GM18517 (cell line): ENCODE results near the gene RAD51B.
"Not testable (repeated sequence)": the region's sequence is repeated elsewhere in the genome, so short reads cannot be mapped to it uniquely, and the experiment has no call there.

Source experiments
- ATAC-seq: cut with Tn5 transposase; IDR thresholded peaks from one replicate; pipeline ENCODE4 v1.9.1; 2021; ENCODE audit warnings: mild to moderate bottlenecking, moderate library complexity; ENCODE audit not compliant: unreplicated experiment

Gene RAD51B

DNA sequence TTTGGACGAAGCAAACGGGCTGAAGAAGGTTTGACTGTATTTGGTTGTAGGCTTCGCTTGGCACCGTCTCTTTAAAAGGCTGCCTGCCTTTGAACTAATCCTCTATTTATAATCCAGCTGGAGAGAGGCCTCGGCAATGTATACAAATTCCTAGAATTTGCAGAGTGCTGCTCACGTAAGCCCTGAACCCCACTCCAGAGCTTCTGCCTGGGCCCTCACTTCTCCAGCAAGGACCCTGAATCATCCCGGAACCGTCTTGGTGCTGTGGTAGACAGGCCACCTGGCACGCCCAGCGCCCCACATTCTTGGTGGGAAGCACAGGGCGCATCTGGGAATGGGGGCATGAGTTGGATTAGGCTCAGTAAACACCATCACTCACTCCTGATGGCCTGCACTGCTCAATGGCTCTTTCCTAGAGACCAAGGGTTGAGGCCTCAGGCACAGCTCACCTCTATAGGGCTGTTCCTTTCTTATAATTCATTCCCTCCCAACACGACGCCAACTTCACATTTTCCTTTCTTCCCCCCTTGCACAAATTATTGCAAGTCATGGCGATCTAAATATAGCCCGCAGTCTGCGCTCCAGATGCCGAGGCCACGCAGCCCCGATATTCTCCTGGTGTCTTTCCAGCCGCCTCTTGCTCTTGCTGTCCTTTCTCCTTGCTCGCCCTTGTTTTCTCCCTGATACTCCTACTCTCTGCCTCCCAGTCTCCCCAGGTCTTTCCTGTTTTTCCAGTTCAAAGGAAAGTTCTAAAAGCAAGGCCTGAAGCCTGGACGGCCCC lies 832.3 kb downstream of the RAD51B start:
- ATAC-seq = no peak

DNA sequence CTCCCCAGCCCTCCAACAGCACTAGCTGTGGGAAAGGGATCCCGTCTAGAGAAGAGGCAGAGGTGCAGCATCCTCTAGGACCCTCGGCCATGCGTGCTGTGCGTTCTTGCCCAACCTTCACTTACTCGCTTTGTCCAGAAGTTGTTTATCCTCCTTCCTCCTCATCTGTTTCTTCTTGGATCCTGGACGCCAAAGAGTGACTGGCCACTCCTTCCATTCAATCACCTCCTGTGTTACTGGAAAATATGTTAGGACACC lies 832.8 kb downstream of the RAD51B start:
- ATAC-seq = no peak

DNA sequence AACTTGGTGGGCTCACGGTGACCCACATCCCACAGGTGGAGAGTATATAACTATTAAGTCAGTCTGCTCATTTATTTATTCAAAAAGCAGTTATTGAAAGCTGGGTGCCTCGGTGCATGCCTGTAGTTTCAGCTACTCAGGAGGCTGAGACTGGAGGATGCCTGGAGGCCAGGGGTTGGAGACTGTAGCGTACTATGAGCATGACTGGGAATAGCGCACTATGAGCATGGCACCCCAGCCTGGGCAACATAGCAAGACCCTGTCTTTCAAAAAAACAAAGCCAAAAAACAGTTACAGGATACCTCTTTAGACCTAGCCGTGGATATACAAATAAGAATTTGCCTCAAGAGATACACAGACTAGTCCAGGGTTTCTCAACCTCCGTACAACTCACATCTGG lies 833.5 kb downstream of the RAD51B start:
- ATAC-seq = no peak

DNA sequence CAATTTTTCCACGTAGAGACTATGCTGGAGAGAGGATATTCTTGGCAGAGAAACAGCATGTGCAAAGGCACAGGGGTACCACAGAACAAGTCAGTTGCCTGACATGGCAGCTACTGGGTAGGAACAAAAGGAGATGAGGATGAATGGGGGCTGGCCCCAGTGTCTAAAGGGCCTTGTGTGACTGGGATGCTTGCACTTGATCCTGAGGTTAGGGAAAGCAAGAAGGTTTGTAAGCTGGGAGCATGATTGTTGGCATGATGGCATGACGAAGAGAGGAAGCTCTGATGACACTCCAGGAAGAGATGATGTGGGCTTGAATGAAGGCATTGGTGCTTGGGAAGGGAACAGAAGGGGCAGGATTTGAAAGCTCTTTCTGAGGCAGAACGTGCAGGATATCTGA lies 834.2 kb downstream of the RAD51B start:
- no peak for ATAC-seq

DNA sequence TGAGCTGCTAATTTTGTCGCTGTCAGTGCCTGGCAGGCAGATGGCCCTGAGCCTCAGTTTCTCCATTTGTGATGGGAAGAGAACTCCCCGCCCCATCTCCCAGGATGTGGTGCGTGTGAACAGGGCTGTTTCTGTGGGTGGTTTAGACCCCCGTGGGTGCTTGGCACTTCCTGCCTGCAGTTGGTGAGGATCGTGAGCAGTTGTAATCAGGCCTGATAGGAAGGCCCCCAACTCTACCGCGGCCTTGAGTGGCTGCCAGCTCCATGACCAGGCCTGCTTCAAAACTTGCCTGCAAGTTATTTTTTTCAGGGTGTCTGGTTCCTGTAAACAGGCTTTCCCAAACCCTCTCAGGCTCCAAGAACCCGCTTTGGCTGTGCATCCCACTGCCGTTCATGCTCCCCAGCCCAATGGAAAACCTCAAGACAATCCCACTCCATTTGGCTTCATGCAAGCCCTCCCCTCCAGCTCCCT lies 834.9 kb downstream of the RAD51B start:
- no peak for ATAC-seq

DNA sequence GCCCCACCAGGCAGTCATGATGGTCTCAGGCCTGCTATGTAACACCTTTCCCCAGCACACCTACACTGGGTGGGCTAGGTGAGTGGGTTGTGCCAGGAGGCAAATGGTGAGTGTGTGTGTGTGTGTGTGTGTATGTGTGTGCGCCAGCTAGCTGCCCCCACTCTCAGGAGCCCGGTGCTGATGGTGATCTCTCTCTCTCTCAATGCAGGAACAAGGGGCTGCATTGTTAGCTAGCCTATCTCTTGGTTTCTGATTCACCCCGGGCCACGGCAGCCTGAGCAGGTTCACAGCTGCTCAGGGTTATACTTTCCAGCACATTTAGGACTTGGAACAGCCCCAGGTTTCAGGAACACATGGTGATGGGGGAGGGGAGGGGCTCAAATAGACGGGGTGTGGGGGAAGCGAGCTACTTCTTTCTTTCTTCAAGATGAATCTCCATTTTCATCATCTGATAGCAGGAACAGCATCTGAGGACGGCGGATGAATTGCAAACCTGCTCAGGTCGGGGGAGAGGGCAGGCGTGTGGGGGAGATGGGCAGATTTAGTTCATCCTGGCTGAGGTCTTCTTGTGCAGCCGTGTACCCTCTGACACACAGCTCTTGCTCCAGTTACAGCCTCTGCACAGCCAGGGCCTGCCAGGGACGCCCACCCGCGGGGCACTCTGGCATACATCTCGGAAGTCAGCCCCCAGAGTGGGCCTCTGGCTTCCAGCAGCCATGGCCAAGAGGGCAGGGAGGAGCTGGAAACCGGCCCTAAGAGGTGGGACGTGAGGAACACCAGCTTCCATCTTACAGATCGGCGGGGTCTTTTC lies 835.6 kb downstream of the RAD51B start:
- ATAC-seq = no peak

DNA sequence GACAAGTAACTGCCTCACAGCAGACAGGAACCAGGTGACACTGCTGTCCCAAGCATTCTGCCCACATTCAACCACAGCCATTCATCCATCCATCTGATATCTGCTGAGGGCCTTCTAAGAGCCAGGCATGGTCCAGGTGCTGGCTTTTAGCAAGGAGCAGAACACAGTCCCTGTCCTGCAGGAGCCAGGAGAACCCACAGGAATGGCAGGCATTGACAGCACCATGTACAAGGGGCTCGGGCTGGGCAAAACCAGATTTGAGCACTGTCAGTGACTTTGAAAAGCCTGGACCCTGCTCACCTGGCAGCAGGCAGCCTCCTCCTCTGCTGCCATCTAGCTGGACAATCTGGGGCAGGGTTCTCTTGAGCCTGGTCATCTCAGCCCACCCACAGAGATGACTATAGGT lies 836.3 kb downstream of the RAD51B start:
- ATAC-seq = no peak

DNA sequence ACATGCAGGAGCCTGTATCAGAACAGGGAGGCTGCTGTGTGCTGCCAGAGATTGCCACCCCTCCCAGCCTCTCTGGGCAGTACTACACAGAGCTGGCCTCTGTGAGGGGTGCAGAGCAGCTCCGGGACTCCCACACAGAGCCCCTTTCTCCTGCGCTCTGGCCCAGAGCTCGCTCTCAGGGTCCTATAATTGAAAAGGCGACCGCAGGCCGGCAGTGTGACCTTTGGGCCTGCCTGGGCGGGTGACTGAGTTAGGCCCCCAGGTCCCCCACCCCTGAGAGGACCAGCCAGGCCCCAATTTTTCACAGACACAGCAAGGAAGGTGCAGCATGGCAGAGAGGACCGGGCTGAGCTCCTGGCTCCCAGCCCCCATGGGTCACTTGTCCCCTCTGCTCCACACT lies 836.9 kb downstream of the RAD51B start:
- no peak for ATAC-seq

DNA sequence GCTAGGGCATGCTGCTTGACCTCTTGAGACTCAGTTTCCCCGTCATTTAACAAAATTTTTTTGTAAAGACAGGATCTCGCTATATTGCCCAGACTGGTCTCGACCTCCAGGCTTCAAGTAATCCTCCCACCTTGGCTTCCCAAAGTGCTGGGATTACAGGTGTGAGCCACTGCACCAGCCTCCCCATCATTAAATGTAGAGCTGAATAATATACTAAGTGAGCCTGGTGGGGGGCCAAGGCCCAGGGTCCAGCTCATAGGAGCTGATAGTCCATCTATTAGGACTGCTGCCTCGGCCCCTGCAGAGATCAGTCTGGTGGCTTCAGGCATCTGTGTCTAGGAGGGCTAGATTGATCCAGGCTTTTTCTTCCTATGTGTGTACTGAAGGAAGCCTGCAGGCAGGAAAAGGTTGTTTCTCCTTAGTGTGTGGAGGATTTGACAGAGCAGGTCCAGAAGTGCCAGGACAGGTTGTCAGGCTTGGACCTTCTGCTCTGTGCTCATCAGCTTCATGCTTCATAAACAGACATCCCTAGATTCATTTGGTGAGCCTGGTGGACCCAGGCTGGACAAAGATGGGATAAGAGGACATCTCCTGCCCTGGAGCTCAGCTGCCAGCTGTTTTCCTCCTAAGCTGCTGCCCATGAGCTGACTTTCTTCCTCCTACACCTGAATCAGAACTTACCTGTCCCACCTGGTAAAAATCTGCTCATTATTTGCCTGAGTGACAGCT lies 837.9 kb downstream of the RAD51B start:
- ATAC-seq = no peak

DNA sequence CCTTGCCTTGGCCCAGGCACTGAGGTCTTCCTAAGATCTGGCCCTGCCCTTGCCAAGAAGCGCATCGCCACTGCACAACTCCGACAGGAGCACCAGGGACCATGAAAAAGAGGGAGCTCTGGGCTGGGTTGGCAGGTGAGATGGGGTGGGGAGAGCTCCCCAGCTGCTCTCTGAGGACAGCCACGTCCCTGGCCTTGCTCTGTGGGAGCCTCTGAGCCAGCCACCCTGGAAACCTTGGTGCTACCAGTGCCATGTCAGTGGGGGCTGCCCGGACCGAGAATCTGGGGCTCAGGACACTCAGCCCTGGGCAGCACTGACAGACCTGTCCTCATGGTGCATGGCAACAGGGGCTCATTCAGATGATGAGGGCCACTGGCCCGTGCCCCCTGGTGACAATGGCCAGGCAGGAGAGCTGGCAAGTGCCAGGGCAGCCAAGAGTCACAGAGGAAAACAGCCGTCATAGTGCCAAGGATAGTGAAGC lies 838.5 kb downstream of the RAD51B start:
- no peak for ATAC-seq

DNA sequence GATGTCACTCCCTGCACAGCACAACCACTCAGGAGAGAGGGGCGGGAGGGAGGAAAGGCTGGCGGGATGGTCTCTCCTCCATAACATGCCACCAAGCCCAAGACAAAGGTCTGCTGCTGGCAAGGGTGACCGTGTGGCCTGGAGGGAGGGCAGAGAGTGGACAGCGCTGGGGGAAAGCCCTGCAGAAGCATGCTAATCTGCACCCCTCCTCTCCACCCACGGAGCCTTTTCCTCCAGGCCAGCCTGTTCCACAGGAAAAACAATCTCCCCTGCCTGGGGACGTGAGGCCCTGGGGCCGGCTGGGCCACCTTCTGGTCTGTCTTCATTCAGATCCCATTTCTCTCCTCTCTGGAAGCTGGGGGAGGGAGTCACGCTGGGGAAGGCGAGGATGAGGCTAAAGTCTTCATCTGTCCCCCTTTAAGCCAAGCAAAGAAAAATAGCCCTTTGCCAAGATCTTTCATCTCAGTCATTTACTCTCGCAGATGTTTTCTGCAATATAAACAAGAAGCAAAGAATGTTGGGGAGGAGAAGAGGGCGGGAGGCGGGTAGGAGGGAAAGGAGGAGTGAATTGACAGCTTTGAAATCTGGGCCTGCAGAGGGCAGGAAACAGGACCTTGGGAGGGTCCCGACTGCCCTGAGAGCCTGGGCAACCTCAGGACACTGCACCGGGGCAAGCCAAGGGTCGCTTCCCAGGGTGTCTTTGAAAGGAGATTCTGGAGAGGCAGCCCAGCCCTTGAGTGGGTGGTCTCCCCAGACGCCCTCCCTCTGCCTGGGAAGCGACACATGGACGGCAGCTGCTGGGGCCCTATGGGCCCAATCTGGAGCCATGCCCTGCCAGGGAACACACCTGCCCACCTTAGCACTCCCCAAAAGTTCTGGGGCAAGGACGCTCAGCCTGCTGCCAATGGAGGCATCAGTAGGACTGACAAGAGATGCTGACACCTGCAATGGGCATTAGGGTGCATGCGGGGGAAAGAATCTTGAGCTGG lies 839.7 kb downstream of the RAD51B start:
- ATAC-seq = no peak

DNA sequence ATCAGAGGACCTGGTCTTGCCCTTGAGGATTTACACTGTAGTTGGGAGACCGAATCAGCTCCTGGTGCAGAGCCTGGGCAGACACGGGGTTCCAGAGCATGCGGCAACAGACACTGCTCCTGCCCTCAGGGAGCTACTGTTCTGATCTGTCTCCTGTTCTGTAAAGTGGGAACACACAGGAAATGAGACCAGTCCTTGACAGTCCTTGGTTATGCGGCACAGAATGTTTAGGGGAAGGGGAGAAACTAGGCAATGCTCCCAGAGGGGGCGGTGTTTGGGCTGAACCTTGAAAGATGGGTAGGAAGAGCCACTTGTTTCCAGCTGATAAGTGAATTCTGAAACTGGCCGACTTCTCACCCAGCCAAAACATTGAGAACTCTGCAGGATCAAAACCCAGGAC lies 840.9 kb downstream of the RAD51B start:
- no peak for ATAC-seq

DNA sequence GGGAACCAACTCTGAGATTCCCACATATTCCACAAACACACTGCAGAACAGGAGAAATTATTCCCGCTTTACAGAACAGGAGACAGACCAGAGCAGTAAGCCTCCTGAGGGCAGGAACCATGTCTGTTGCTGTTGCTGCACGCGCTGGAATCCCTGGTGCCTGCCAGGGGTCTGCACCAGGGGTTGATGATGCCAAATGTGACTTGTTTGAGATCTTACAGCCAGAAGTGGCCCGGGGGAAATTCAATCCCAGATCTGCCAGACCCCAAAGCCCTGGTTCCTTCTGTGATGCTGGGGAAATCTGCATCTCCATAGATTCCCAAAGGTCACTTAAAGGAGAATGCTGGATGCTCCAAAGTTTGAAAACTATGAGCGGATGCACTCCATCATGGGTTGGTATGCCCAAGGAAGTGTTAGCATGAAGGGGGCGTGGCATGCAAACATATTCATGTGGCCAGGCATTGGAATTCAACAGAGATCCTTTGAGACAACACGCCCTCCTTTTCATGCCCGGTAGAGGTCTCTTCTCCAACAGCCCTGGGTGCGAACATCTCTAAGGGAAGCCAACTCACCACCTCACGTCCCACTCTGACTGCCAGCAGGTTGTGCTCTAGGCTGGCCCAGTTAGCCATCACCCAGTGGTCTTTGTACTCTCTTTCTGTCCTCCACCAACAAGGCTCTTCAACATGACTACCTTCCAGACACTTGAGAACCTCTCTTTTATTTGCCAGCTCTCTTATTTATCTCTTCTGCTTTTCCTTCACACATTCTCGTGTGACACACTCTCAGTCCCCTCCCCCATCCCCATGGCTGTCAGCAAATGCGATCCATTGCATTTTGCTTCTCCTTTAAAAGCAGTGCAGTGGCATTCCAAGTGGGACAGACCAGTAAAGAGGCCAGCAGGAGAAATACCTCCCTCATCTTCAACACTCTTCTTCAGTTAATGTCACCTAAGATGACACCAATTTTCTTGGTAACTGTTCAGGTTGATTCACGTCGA lies 841.9 kb downstream of the RAD51B start:
- no peak for ATAC-seq

DNA sequence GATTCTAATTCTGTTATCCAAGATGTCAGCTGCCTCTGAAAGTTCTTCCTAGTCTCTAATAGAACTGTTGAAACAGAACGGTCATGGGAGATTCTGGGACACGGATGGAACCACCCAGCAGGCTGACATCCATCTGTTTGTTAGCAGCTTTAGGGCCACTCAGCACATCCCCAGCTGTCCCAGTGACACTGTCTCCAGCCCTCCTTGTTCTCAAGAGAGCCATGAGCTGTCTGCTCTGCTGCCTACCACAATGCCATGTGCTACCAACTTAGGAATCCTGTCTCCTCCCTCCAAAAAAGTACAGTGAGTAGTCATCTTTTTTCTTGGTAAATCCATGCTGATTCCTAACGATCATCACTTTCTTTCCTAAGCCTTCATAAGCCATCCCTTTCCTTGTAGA lies 842.8 kb downstream of the RAD51B start:
- ATAC-seq = no peak

DNA sequence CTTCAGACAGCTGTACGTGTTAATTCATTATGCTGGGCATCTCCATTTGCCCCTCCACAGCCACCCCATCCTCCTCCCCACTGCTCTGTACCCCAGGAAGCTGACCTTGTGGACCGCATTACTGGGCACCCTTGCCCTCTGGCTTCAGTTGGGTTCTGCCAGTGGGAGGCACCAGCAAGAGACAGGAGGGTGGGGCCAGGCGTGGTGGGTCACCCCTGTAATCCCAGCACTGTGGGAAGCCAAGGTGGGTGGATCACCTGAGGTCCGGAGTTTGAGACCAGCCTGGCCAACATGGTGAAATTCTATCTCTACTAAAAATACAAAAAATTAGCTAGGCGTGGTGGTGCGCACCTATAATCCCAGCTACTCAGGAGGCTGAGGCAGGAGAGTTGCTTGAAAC lies 843.2 kb downstream of the RAD51B start:
- ATAC-seq = not testable (repeated sequence)

DNA sequence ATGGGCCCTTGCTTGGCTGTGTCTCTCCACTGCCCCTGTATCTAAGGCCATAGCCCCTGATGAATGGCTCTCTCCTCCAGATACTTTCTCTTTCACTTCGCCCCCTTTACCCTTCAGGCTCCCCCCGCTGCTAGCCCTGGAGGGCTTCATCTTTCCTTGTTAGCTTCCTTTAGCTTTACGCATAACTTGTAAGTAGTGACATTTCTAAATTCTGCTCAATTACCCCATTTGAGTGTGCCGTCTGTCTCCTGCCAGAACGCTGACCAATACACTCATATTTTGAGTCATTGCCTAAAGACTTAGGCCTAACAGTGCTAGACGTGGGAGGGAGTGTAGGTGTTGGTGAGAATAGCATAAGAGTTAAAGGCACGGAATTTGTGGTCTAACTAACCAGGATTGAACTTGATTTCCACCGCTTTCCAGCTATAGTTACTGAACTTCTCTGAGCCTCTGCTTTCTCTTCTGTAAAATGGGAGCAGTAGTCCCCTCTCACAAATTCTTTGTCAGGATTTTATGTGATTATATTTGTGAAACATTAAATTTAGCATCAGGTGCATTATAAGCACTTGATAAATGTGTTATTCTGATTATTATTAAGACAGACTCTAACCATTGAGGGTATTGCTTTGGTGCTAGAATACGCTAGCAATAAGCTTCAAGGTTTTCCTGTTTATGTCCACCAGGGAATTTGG lies 844.0 kb downstream of the RAD51B start:
- ATAC-seq = peak; percentile 81

DNA sequence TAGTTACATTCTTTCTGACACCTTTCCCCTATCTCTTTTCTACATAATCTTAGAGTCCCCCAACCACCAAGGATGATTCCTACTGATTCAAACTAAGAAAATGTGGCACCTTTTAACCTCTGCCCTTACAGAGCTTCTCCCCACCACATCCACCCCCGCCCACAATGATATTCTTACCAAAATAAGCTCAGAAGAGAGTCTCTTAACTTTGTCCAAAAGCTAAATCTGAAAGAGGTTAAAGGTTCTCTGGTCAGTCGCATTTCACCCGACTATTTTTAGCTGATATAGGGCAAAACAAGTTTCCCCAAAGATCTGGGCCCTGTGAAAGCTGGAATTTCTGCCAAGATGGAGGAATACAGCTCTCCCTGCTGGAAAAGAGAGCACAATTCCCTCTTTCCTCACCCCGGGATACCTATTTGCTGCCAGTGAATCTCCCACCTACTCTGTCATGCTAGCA lies 844.7 kb downstream of the RAD51B start:
- ATAC-seq = no peak

DNA sequence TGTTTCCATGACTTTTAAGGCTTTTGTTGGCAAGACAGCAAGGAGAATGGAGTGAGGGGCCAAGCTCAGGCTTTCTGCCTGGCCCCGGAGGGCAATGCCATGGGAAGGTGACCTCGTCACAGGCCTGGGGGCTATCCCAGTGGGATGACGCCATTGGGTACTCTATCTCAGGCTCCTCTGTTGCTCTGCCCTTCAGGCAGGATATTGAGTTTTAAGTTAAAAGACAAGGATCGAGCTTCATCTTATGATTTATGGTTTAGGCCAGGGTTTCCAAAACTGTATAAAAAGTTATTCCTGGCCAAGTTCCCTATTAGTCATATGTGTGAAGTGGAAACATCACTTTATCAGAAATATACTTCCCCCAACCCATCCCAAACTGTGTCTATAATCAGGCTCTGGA lies 845.6 kb downstream of the RAD51B start:
- no peak for ATAC-seq

DNA sequence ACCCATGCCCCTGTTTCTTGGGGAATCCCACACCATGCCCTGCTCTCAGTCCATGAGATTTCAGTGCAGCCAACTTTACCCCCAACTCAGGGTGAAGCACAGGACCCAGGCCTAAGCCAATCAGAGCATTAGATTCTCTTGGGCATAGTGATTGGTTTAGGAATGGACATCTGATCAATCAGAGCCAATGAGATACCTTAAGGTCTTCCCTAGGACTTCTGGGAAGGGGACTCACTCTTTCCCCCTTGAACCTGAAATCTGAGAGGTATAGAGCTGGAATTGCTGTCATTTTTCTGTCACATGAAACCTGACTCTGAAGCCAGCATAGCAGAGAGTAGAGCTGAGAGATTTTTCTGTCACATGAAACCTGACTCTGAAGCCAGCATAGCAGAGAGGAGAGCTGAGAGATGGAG lies 846.2 kb downstream of the RAD51B start:
- ATAC-seq = no peak
